HepG2 (cell line): Measurements from ENCODE around the gene ATG9A. TPM values are rescaled to one million over a fixed set of nuclear protein-coding genes. Genes with fewer than 3 reads are reported as not detected.

Experiments used
- DR1 ChIP-seq: sonication (generic); formaldehyde crosslinking; IDR thresholded peaks from 2 replicates; pipeline ENCODE4 v1.8.0; 2021; ENCODE audit warnings: mild to moderate bottlenecking, missing genetic modification reagents, inconsistent platforms
- ELF1 ChIP-seq: sonication (generic); formaldehyde crosslinking; IDR thresholded peaks from 2 replicates; pipeline ENCODE4 v1.4.0; 2020; ENCODE audit warnings: missing genetic modification reagents
- EZH2 ChIP-seq: conservative IDR thresholded peaks from 2 replicates; pipeline ENCODE4 v1.6.1; 2012; ENCODE audit warnings: mild to moderate bottlenecking, low read depth, low read length, moderate library complexity
- HCFC1 ChIP-seq: fragments of 150-350 bp; IDR thresholded peaks from 2 replicates; pipeline ENCODE4 v1.6.1; 2014; ENCODE audit warnings: low read depth, low read length
- HMG20B ChIP-seq: conservative IDR thresholded peaks from 2 replicates; pipeline ENCODE4 v1.6.1; 2016; ENCODE audit warnings: missing genetic modification reagents, missing compliant biosample characterization
- HNRNPH1 ChIP-seq: fragments of 200-400 bp; formaldehyde crosslinking; optimal IDR thresholded peaks from 2 replicates; pipeline ENCODE3; 2017; ENCODE audit warnings: mild to moderate bottlenecking, low read depth, low read length
- KAT2B ChIP-seq: fragments of 150-350 bp; IDR thresholded peaks from 2 replicates; pipeline ENCODE4 v1.6.1; 2014; ENCODE audit warnings: low read depth, low read length, borderline replicate concordance
- NFE2L1 ChIP-seq: sonication (generic); formaldehyde crosslinking; IDR thresholded peaks from 2 replicates; pipeline ENCODE4 v1.4.0; 2020; ENCODE audit warnings: missing genetic modification reagents, mild to moderate bottlenecking, borderline replicate concordance
- NONO ChIP-seq, 2 experiments: fragments of 450-650 bp in 1 of 2; sonication (generic) in 1 of 2; formaldehyde crosslinking in 1 of 2; IDR thresholded peaks in 1 of 2; conservative IDR thresholded peaks in 1 of 2; 2 replicates each; pipeline versions ENCODE4 v1.6.1 to v1.8.0; 2017 to 2022; ENCODE audit warnings: mild to moderate bottlenecking in 1 of 2, missing genetic modification reagents in 1 of 2, moderate library complexity in 1 of 2
- PCBP2 ChIP-seq: fragments of 200-400 bp; formaldehyde crosslinking; optimal IDR thresholded peaks from 2 replicates; pipeline ENCODE3; 2018; ENCODE audit warnings: low read length, low read depth; ENCODE audit not compliant: poor library complexity, severe bottlenecking
- RARA ChIP-seq: IDR thresholded peaks from 2 replicates; pipeline ENCODE4 v1.6.1; 2016; ENCODE audit warnings: missing genetic modification reagents, missing compliant biosample characterization
- SYNCRIP ChIP-seq: fragments of 200-400 bp; formaldehyde crosslinking; IDR thresholded peaks from 2 replicates; pipeline ENCODE4 v1.6.1; 2018; ENCODE audit warnings: mild to moderate bottlenecking, low read depth, low read length; ENCODE audit not compliant: insufficient read depth
- ZFP90 ChIP-seq: sonication (generic); formaldehyde crosslinking; IDR thresholded peaks from 2 replicates; pipeline ENCODE4 v1.8.0; 2022; ENCODE audit warnings: missing genetic modification reagents, mild to moderate bottlenecking, inconsistent platforms, borderline replicate concordance
- ZNF232 ChIP-seq: sonication (generic); formaldehyde crosslinking; IDR thresholded peaks from 2 replicates; pipeline ENCODE4 v1.4.0; 2020; ENCODE audit warnings: missing genetic modification reagents, borderline replicate concordance
- ZNF44 ChIP-seq: sonication (generic); formaldehyde crosslinking; IDR thresholded peaks from 2 replicates; pipeline ENCODE4 v1.5.1; 2020; ENCODE audit warnings: mild to moderate bottlenecking, missing genetic modification reagents
- ZNF547 ChIP-seq: sonication (generic); formaldehyde crosslinking; IDR thresholded peaks from 2 replicates; pipeline ENCODE4 v1.5.1; 2020; ENCODE audit warnings: mild to moderate bottlenecking, missing genetic modification reagents
- ZNF629 ChIP-seq: sonication (generic); formaldehyde crosslinking; conservative IDR thresholded peaks from 2 replicates; pipeline ENCODE4 v1.5.0; 2020; ENCODE audit warnings: missing genetic modification reagents
- ZNF713 ChIP-seq: sonication (generic); formaldehyde crosslinking; IDR thresholded peaks from 2 replicates; pipeline ENCODE4 v1.4.0; 2020; ENCODE audit warnings: mild to moderate bottlenecking, missing genetic modification reagents
- ZSCAN31 ChIP-seq: sonication (generic); formaldehyde crosslinking; IDR thresholded peaks from 2 replicates; pipeline ENCODE4 v1.5.0; 2020; ENCODE audit warnings: low read depth, mild to moderate bottlenecking, missing genetic modification reagents
- polyA plus RNA-seq, 8 experiments: library from polyadenylated mRNA; depleted of rRNA in 3 of 8; stranded (reverse) in 7 of 8; unstranded in 1 of 8; fragments of >200 nt; fragmentation: Illumina TruSeq in 4 of 8; extraction: Trizol in 4 of 8; gene quantifications; 2 replicates each; pipeline versions ENCODE4 v1.2.1 to v1.2.3, GENCODE V29; 2011 to 2016; ENCODE audit warnings: low read depth in 4 of 8, missing spikeins in 1 of 8, mixed read lengths in 1 of 8; ENCODE audit not compliant: insufficient read depth in 1 of 8
- total RNA-seq, 5 experiments: library from RNA; depleted of rRNA; stranded (reverse); fragments of >200 nt; fragmentation: Illumina TruSeq; extraction: Trizol; gene quantifications; 2 replicates each; pipeline ENCODE4 v1.2.3, GENCODE V29; 2016; ENCODE audit warnings: low read depth in 1 of 5
- TF ChIP-seq, protein P1 (sequence below): sonication (generic); IDR thresholded peaks from 2 replicates; pipeline ENCODE4 v1.6.1; 2016; ENCODE audit warnings: low read depth, borderline replicate concordance
- TF ChIP-seq, protein P2 (sequence below): IDR thresholded peaks from 2 replicates; pipeline ENCODE4 v1.6.1; 2016; ENCODE audit warnings: missing genetic modification reagents, missing compliant biosample characterization
- TF ChIP-seq, protein P3 (sequence below): IDR thresholded peaks from 2 replicates; pipeline ENCODE4 v1.6.1; 2016; ENCODE audit warnings: missing compliant biosample characterization, missing genetic modification reagents, borderline replicate concordance
- TF ChIP-seq, protein P4 (sequence below): IDR thresholded peaks from 2 replicates; pipeline ENCODE4 v1.6.1; 2012; ENCODE audit warnings: inconsistent platforms

The ATG9A gene
- total and polyA plus RNA-seq, 2 of the 13 experiments (the other 11 are each of a cell fraction or from before 2014, with no cell fraction given) = 35.0 to 131 TPM

DNA sequence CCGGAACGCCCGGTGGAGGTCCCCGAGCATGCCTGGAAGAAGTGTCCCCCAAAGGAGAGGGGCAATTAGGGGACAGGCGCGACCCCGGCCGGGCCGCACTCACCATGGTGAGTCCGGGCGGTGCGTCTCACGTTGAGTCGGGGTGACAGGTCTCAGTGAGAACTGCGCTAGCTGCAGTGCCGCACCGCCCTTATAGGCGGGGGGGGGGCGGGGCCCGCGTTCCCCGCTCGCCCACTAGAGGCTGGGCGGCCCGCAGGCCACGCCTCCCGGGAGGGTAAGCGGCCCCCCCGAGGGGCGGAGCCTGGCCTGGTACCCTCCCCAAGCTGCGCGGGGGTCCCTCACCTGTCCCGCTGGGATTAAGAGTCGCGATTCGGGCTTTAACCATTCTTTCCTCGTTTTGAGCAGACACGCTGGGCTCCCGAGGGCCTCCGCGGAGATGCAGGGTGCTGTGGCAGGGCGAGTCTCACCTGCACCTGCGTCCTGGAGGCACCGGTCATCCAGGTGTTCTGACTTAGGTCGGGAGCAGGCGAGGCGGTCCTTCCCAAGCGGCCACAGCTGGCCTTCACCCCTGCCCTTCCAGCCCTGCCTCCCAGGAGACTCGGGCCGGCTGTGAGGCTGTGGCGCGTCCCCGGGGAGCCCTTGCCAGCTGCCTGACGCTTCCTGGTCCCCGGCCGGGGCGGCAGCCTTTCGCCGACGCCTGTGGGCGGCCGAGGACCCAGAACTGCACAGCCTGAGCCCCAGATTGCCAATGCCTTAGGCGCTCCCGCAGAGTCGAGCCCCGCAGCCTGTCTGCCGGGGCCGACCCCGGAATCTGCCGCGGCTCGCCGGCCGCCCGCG lies 24.5 kb upstream of the ATG9A start, which contains the start of gene TUBA4A (continued):
- TF ChIP-seq NONO (IDR thresholded peaks at IDR 0.05) = no peak
- no peak for TF ChIP-seq NONO (CRISPR knock-in tag; conservative IDR thresholded peaks at IDR 0.05)
- no peak for TF ChIP-seq EZH2
- no peak for TF ChIP-seq HNRNPH1
- 0 out of 2 replicates have a peak, but pooled peaks have one; percentile 23 for TF ChIP-seq ZNF713 (CRISPR knock-in tag)
- peak; percentile 15; the same call in 1 of the 2 replicates for TF ChIP-seq ZNF629 (CRISPR knock-in tag)
- peak; percentile 33; the same call in 1 of the 2 replicates for TF ChIP-seq ZSCAN31 (CRISPR knock-in tag)
- no peak for TF ChIP-seq KAT2B
- TF ChIP-seq, protein P1, sequence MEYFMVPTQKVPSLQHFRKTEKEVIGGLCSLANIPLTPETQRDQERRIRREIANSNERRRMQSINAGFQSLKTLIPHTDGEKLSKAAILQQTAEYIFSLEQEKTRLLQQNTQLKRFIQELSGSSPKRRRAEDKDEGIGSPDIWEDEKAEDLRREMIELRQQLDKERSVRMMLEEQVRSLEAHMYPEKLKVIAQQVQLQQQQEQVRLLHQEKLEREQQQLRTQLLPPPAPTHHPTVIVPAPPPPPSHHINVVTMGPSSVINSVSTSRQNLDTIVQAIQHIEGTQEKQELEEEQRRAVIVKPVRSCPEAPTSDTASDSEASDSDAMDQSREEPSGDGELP = no peak; the same call in 1 of the 2 replicates
- TF ChIP-seq, protein P2, sequence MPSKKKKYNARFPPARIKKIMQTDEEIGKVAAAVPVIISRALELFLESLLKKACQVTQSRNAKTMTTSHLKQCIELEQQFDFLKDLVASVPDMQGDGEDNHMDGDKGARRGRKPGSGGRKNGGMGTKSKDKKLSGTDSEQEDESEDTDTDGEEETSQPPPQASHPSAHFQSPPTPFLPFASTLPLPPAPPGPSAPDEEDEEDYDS (CRISPR knock-in tag) = peak; percentile 97
- no peak for TF ChIP-seq HMG20B (CRISPR knock-in tag)
- peak; percentile 62; the same call in 1 of the 2 replicates for TF ChIP-seq ELF1 (CRISPR knock-in tag)
- 0 out of 2 replicates have a peak, but pooled peaks have one; percentile 33 for TF ChIP-seq DR1
- no peak for TF ChIP-seq RARA (CRISPR knock-in tag)
- no peak for TF ChIP-seq PCBP2
- TF ChIP-seq, protein P3, sequence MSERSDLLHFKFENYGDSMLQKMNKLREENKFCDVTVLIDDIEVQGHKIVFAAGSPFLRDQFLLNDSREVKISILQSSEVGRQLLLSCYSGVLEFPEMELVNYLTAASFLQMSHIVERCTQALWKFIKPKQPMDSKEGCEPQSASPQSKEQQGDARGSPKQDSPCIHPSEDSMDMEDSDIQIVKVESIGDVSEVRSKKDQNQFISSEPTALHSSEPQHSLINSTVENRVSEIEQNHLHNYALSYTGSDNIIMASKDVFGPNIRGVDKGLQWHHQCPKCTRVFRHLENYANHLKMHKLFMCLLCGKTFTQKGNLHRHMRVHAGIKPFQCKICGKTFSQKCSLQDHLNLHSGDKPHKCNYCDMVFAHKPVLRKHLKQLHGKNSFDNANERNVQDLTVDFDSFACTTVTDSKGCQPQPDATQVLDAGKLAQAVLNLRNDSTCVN (CRISPR knock-in tag) = peak; percentile 32; the same call in 1 of the 2 replicates
- no peak for TF ChIP-seq HCFC1
- TF ChIP-seq ZNF44 = 0 out of 2 replicates have a peak, but pooled peaks have one; percentile 82
- no peak for TF ChIP-seq SYNCRIP
- TF ChIP-seq, protein P4, sequence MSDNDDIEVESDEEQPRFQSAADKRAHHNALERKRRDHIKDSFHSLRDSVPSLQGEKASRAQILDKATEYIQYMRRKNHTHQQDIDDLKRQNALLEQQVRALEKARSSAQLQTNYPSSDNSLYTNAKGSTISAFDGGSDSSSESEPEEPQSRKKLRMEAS = peak; percentile 60
- TF ChIP-seq ZFP90 (CRISPR knock-in tag) = peak; percentile 88; the same call in 1 of the 2 replicates
- TF ChIP-seq NFE2L1 = no peak
- TF ChIP-seq ZNF547 (CRISPR knock-in tag) = peak; percentile 72; the same call in 1 of the 2 replicates
- peak; percentile 21; the same call in 1 of the 2 replicates for TF ChIP-seq ZNF232 (CRISPR knock-in tag)
